ENCODE data around the gene MGST3. TPM values are rescaled to one million over a fixed set of nuclear protein-coding genes. Genes with fewer than 3 reads are reported as not detected.

MGST3 gene
- total and polyA plus RNA-seq, 2 donors (not counting 1 experiment from before 2014, with no cell fraction given), result 35.6 to 41.7 TPM

DNA sequence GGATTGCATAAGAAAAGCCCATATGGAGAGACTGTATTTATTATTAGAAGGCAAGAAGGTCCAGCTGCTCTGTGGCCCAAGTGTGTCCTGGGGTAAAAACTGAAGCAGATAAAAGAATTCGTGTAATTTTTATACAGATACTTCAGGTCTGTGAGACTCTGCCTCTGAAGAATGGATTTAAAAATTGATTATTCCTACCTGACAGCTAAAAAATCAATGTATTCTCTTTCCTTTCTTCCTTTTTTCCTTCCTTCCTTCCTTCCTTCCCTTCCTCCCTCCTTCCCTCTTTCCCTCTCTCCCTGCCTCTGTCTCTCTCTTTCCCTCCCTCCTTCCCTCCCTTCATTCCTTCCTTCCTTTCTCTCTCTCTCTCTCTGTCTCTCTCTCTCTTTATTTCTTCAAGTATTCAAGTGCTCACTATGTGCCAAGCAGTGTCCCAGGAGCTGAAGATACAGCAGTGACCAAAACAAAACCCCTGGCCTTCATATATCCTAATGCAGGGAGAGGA, 11.3 kb upstream of the MGST3 start:
- Histone ChIP-seq H3K9ac (ENCODE audit: low read length) (no peak overlapping the region), H2AFZ (ENCODE audit: insufficient read depth, low read depth, low read length, poor library complexity, severe bottlenecking) (no peak overlapping the region), H3K79me2 (ENCODE audit: control insufficient read depth, insufficient read depth, low read length) (no peaks in the 10 kb centered on the region), H3K9me3 (ENCODE audit: control extremely low read depth in 1 of 3, control insufficient read depth in 2 of 3, insufficient read depth in 1 of 3, low read length in 2 of 3) (no peaks in the 10 kb centered on the region), H3K4me2 (replicated peaks; ENCODE audit: low read depth, low read length, poor library complexity, severe bottlenecking) (no peak overlapping the region), H4K20me1 (ENCODE audit: control insufficient read depth, insufficient read depth, low read length, poor library complexity, severe bottlenecking) (no peaks in the 10 kb centered on the region), H3K36me3 (replicated peaks in 1 of 2; ENCODE audit: control extremely low read depth in 1 of 2, control insufficient read depth in 1 of 2, extremely low read depth in 1 of 2, insufficient read depth in 2 of 2, low read length in 1 of 2) (no peaks in the 10 kb centered on the region), H3K4me1 (ENCODE audit: control insufficient read depth in 2 of 2, insufficient read depth in 2 of 2, low read length in 2 of 2) (no peaks in the 10 kb centered on the region), H3K4me3 (ENCODE audit: control extremely low read depth in 1 of 5, extremely low read depth in 1 of 5, insufficient read depth in 1 of 5, low read depth in 2 of 5, low read length in 4 of 5) (no peak overlapping the region), H3K27ac (ENCODE audit: low read length in 2 of 2) (no peak overlapping the region), H3K27me3 (replicated peaks in 1 of 4; ENCODE audit: control extremely low read depth in 1 of 4, control insufficient read depth in 3 of 4, insufficient read depth in 4 of 4, low read length in 3 of 4) (peaks cover 0 to 14% (median 4%) of the 10 kb centered on the region in 4 experiments)
- intact Hi-C loops (cut with micrococcal nuclease), result no loop called here
- Mint-ChIP-seq H3K9me3 (ENCODE audit: insufficient read depth) (no peaks in the 10 kb centered on the region), H3K27ac (no peak overlapping the region), H3K4me1 (no peaks in the 10 kb centered on the region), H3K27me3 (peaks cover 48% of the 10 kb centered on the region), H3K4me3 (no peak overlapping the region)
- 80% methylated on average over 1 of the region's 1 CpG for WGBS (ENCODE audit: insufficient coverage)
- DNase-seq (no peak), ATAC-seq (ENCODE audit: low read depth) (no peak)
- POLR2A ChIA-PET, result no interaction called here
- no peak for TF ChIP-seq EZH2 (IDR thresholded peaks at IDR 0.05; ENCODE audit: borderline replicate concordance, insufficient read depth, low read depth, low read length, poor library complexity, severe bottlenecking)
- TF ChIP-seq, protein P1, sequence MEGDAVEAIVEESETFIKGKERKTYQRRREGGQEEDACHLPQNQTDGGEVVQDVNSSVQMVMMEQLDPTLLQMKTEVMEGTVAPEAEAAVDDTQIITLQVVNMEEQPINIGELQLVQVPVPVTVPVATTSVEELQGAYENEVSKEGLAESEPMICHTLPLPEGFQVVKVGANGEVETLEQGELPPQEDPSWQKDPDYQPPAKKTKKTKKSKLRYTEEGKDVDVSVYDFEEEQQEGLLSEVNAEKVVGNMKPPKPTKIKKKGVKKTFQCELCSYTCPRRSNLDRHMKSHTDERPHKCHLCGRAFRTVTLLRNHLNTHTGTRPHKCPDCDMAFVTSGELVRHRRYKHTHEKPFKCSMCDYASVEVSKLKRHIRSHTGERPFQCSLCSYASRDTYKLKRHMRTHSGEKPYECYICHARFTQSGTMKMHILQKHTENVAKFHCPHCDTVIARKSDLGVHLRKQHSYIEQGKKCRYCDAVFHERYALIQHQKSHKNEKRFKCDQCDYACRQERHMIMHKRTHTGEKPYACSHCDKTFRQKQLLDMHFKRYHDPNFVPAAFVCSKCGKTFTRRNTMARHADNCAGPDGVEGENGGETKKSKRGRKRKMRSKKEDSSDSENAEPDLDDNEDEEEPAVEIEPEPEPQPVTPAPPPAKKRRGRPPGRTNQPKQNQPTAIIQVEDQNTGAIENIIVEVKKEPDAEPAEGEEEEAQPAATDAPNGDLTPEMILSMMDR (IDR thresholded peaks at IDR 0.05), result no peak
- CTCF ChIA-PET, result interaction anchor here (0.6 kb wide), 1 partner anchor 10 kb away, joined by 4 read pairs; no protein-coding TSS in a partner anchor

GRCh38 chr1:165623624-165624023, 7.4 kb upstream of the MGST3 start:
- Histone ChIP-seq H4K20me1 (ENCODE audit: control insufficient read depth, insufficient read depth, low read length, poor library complexity, severe bottlenecking) (no peaks in the 10 kb centered on the region), H3K9ac (ENCODE audit: low read length) (no peak overlapping the region), H3K9me3 (ENCODE audit: control extremely low read depth in 1 of 3, control insufficient read depth in 2 of 3, insufficient read depth in 1 of 3, low read length in 2 of 3) (no peaks in the 10 kb centered on the region), H3K4me3 (ENCODE audit: control extremely low read depth in 1 of 5, extremely low read depth in 1 of 5, insufficient read depth in 1 of 5, low read depth in 2 of 5, low read length in 4 of 5) (no peak overlapping the region), H3K27me3 (replicated peaks in 1 of 4; ENCODE audit: control extremely low read depth in 1 of 4, control insufficient read depth in 3 of 4, insufficient read depth in 4 of 4, low read length in 3 of 4) (peaks cover 0 to 6% (median 0%) of the 10 kb centered on the region in 4 experiments), H2AFZ (ENCODE audit: insufficient read depth, low read depth, low read length, poor library complexity, severe bottlenecking) (no peak overlapping the region), H3K36me3 (replicated peaks in 1 of 2; ENCODE audit: control extremely low read depth in 1 of 2, control insufficient read depth in 1 of 2, extremely low read depth in 1 of 2, insufficient read depth in 2 of 2, low read length in 1 of 2) (no peaks in the 10 kb centered on the region), H3K27ac (ENCODE audit: low read length in 2 of 2) (no peak overlapping the region), H3K4me1 (ENCODE audit: control insufficient read depth in 2 of 2, insufficient read depth in 2 of 2, low read length in 2 of 2) (no peaks in the 10 kb centered on the region), H3K79me2 (ENCODE audit: control insufficient read depth, insufficient read depth, low read length) (no peaks in the 10 kb centered on the region), H3K4me2 (replicated peaks; ENCODE audit: low read depth, low read length, poor library complexity, severe bottlenecking) (no peak overlapping the region)
- TF ChIP-seq EZH2 (IDR thresholded peaks at IDR 0.05; ENCODE audit: borderline replicate concordance, insufficient read depth, low read depth, low read length, poor library complexity, severe bottlenecking), result no peak
- TF ChIP-seq, protein P1 (IDR thresholded peaks at IDR 0.05), result no peak
- intact Hi-C loops (cut with micrococcal nuclease), result no loop called here
- H3K9me3 Mint-ChIP-seq (ENCODE audit: insufficient read depth), result no peaks in the 10 kb centered on the region
- ATAC-seq (ENCODE audit: low read depth) (no peak), DNase-seq (no peak)
- POLR2A ChIA-PET, result no interaction called here
- no peaks in the 10 kb centered on the region for H3K4me1 Mint-ChIP-seq
- peaks cover 28% of the 10 kb centered on the region for H3K27me3 Mint-ChIP-seq
- CTCF ChIA-PET, result no interaction called here
- no peak overlapping the region for H3K4me3 Mint-ChIP-seq
- H3K27ac Mint-ChIP-seq, result no peak overlapping the region

All from B cell (primary cell).